ENCODE results near the gene FGA.

- no peak for TF ChIP-seq CTCF (conservative IDR thresholded peaks at IDR 0.05; ENCODE audit: low read depth, low read length)
- no peak for TF ChIP-seq EZH2 (IDR thresholded peaks at IDR 0.05; ENCODE audit: low read length, unreplicated experiment)
- TF ChIP-seq EZH2phosphoT487 (IDR thresholded peaks at IDR 0.05; ENCODE audit: borderline replicate concordance, low read length) = no peak
These were observed 20.0 kb upstream of the FGA start for GRCh38 chr4:154610582-154610981.

Measured in PC-3 (cell line).